ENCODE results near the gene CMTR1.

The CMTR1 gene

GRCh38 chr6:37479266-37479854, 46.3 kb downstream of the CMTR1 start:
- no peak for DNase-seq

- DNase-seq = no peak
These were observed 47.2 kb downstream of the CMTR1 start for GRCh38 chr6:37480118-37480736.

GRCh38 chr6:37480951-37481534, 48.0 kb downstream of the CMTR1 start:
- no peak for DNase-seq

- peak; percentile 88 for DNase-seq
These were observed 48.9 kb downstream of the CMTR1 start for GRCh38 chr6:37481711-37482605.

- DNase-seq = no peak
These were observed 49.7 kb downstream of the CMTR1 start for GRCh38 chr6:37482606-37483251.

GRCh38 chr6:37483252-37483901, 50.4 kb downstream of the CMTR1 start:
- DNase-seq = no peak

- DNase-seq = no peak
These were observed 51.1 kb downstream of the CMTR1 start for GRCh38 chr6:37483917-37484785.

- DNase-seq = no peak
These were observed 51.8 kb downstream of the CMTR1 start for GRCh38 chr6:37484786-37485170.

GRCh38 chr6:37485291-37485702, 52.3 kb downstream of the CMTR1 start:
- DNase-seq = no peak

GRCh38 chr6:37486121-37486839, 53.3 kb downstream of the CMTR1 start:
- no peak for DNase-seq

GRCh38 chr6:37487591-37488380, 54.8 kb downstream of the CMTR1 start:
- DNase-seq = peak; percentile 87

- no peak for DNase-seq
These were observed 55.5 kb downstream of the CMTR1 start for GRCh38 chr6:37488476-37488875.

- DNase-seq = no peak
These were observed 56.8 kb downstream of the CMTR1 start for GRCh38 chr6:37489697-37490336.

GRCh38 chr6:37490536-37491170, 57.6 kb downstream of the CMTR1 start:
- DNase-seq = no peak

GRCh38 chr6:37491171-37491829, 58.3 kb downstream of the CMTR1 start:
- no peak for DNase-seq

- no peak for DNase-seq
These were observed 58.8 kb downstream of the CMTR1 start for GRCh38 chr6:37491830-37492208.

GRCh38 chr6:37492236-37492972, 59.4 kb downstream of the CMTR1 start:
- peak; percentile 32 for DNase-seq

Data from NCI-H524 treated with DMSO at 0.1 percent for 48 hours (cell line).